Brain microvascular endothelial cell (primary cell): ENCODE data around the gene WNK2.

Experiments
- DNase-seq: peaks from one replicate; pipeline ENCODE4 v3.0.0-alpha.2; 2020
- H3K27ac ChIP-seq: fragments of 250-450 bp; sonication (Bioruptor Pico); 2 replicates; pipeline ENCODE4 v1.5.1; 2020; ENCODE audit warnings: mild to moderate bottlenecking, moderate library complexity
- H3K27me3 ChIP-seq: fragments of 250-450 bp; sonication (Bioruptor Pico); replicated peaks from 2 replicates; pipeline ENCODE4 v1.5.1; 2020; ENCODE audit warnings: mild to moderate bottlenecking
- H3K36me3 ChIP-seq: fragments of 250-450 bp; sonication (Bioruptor Pico); replicated peaks from 2 replicates; pipeline ENCODE4 v1.5.1; 2020; ENCODE audit warnings: mild to moderate bottlenecking
- H3K4me3 ChIP-seq: 2 replicates; pipeline ENCODE4 v1.5.1; 2011; ENCODE audit warnings: low read depth, mild to moderate bottlenecking, control low read depth, low read length, moderate library complexity
- in situ Hi-C: cut with HindIII; loops from 2 replicates; pipeline ENCODE4 v1.10.0; 2017; ENCODE audit warnings: low sequenced_read_pairs, low pct_ligation_motif_present
- TF ChIP-seq, protein P1 (sequence below): IDR thresholded peaks from 2 replicates; pipeline ENCODE4 v1.5.1; 2011; ENCODE audit warnings: low read depth, mild to moderate bottlenecking, moderate library complexity, low read length, control low read depth, inconsistent platforms; ENCODE audit errors: missing control alignments

The WNK2 gene

DNA sequence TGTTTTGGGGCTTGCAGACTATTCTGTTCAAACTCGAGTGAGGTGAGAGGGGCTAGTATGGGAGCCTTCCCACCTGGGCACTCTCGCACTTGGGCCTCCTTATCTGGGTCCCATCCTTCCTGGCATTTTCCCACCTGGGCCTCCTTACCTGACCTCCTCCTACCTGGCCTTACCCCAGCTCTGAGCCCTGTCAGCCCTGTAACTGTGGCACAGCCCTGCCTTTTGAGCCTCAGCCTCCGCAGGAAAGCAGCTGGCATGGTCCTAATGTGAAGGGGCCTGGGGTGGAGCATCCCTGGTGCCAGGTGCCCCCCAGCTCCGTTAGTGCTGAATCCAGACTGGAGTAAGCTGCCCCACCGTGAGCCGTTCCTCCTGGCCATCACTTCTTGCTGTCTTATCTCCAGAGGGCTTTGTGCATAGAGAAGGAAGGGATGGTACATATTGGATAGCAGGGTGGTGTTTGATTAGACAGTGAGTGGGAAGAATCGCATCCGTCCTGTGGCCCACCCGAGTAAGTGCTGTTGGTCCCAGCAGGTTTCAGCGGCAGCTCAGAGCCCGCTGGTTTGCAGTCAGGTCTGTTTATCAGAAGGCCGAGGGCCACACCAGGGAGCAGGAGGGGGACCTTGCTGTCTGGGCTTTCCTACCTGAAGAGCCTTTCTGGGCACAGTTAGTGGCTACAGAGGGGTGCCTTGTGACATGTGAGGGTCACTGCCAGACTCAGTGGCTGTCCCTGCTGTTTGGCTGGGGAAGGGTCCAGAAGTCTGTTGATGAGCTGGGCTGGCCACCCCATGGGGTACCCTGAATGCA, 76.5 kb downstream of the WNK2 start:
- in situ Hi-C loops = no loop called here
- H3K27me3 ChIP-seq = no peaks in the 10 kb centered on the region
- TF ChIP-seq, protein P1, sequence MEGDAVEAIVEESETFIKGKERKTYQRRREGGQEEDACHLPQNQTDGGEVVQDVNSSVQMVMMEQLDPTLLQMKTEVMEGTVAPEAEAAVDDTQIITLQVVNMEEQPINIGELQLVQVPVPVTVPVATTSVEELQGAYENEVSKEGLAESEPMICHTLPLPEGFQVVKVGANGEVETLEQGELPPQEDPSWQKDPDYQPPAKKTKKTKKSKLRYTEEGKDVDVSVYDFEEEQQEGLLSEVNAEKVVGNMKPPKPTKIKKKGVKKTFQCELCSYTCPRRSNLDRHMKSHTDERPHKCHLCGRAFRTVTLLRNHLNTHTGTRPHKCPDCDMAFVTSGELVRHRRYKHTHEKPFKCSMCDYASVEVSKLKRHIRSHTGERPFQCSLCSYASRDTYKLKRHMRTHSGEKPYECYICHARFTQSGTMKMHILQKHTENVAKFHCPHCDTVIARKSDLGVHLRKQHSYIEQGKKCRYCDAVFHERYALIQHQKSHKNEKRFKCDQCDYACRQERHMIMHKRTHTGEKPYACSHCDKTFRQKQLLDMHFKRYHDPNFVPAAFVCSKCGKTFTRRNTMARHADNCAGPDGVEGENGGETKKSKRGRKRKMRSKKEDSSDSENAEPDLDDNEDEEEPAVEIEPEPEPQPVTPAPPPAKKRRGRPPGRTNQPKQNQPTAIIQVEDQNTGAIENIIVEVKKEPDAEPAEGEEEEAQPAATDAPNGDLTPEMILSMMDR = no peak
- no peak for DNase-seq
- no peaks in the 10 kb centered on the region for H3K36me3 ChIP-seq
- H3K4me3 ChIP-seq = no peak overlapping the region
- H3K27ac ChIP-seq = no peak overlapping the region

DNA sequence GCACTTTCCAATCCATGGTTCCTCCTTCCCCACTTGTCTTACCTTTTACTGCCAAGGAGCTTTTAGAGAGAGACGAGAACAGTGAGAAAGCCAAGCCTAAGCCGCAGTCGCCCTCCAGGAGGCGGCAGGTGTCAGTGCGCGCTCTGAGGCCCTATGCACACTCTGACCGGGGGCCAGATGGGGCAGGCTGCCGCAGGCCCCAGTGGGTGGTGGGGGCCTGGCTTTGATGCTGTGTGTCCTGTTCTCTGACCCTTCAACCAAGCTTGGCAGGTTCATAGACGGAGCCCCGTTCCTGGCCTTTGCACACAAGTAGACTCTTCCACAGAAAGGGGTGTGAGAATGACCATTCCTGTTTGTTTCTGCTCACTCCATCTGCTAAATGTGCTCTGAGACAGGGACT, 77.3 kb downstream of the WNK2 start:
- no peaks in the 10 kb centered on the region for H3K36me3 ChIP-seq
- no peak overlapping the region for H3K4me3 ChIP-seq
- DNase-seq = no peak
- H3K27me3 ChIP-seq = no peaks in the 10 kb centered on the region
- TF ChIP-seq, protein P1 = no peak
- no peak overlapping the region for H3K27ac ChIP-seq
- in situ Hi-C loops = no loop called here

DNA sequence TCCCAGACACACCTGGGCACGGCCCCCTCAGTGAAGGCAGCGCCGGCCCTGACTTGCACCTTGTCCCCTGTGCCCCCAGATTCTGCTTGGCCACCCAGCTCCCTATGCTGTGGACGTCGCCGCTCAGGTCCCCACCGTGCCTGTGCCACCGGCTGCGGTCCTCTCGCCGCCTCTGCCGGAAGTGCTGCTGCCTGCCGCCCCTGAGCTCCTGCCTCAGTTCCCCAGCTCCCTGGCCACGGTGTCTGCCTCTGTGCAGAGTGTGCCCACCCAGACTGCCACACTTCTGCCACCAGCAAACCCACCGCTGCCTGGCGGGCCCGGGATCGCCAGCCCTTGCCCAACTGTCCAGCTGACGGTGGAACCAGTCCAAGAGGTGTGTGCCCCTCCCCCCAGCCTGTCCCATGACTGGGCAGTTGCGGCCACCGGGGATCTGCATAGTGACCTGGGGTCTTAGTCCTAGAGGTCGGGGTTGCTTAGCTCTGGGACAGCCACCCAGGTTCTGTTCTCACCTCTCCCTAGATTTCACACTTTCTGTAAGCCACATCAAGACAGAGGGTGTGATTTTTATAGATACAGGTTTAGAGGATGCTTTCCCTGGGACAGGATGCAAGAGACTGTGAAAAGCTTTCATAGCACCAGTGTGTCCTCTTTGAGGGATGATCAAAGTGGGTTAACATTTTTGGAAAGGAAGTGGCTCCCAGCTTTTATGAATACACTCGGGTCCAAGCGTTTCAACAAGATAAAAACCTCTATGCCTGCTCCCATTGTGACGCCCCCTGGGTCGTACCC, 78.0 kb downstream of the WNK2 start:
- no peak overlapping the region for H3K27ac ChIP-seq
- DNase-seq = no peak

DNA sequence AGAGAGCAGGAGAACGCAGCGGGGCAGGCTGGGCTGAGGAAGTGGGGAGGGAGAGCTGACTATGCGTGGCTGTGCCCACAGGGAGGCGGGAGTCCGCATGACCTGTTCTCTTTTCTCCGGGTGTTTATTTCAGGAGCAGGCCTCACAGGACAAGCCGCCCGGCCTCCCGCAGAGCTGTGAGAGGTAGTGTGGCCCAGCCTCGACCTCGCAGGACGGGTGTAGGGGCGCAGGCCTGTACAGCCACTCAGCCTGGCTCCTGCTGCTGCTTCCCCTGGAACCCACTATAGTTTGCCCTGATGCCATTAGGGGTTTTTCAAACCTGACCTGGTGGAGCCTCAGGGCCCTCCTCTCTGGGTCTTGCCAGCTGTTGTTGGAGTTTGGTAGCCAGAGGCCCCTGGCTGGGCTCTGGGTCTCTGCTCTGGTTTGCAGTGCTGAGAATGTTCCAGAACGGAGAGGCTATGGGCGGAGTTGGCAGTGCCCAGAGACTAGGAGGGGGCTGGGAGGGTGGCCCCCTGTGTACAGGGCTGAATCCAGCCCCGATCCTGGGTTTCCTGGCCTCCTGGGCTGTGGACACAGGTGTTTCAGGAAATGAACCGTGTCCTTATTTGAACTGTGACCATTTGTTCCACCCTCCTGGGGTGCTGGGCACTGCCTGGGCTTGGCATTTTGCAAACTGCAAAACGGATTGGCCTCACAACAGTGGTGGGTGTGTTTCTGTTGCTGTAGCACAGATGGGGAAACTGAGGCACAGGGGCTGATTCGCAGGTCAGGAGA, 78.8 kb downstream of the WNK2 start:
- H3K36me3 ChIP-seq = no peaks in the 10 kb centered on the region
- TF ChIP-seq, protein P1 = no peak
- in situ Hi-C loops = no loop called here

More for the DNA sequence above, 78.0 kb downstream of the WNK2 start:
- H3K36me3 ChIP-seq = no peaks in the 10 kb centered on the region
- in situ Hi-C loops = no loop called here
- TF ChIP-seq, protein P1 = no peak
- H3K4me3 ChIP-seq = no peak overlapping the region
- no peaks in the 10 kb centered on the region for H3K27me3 ChIP-seq

DNA sequence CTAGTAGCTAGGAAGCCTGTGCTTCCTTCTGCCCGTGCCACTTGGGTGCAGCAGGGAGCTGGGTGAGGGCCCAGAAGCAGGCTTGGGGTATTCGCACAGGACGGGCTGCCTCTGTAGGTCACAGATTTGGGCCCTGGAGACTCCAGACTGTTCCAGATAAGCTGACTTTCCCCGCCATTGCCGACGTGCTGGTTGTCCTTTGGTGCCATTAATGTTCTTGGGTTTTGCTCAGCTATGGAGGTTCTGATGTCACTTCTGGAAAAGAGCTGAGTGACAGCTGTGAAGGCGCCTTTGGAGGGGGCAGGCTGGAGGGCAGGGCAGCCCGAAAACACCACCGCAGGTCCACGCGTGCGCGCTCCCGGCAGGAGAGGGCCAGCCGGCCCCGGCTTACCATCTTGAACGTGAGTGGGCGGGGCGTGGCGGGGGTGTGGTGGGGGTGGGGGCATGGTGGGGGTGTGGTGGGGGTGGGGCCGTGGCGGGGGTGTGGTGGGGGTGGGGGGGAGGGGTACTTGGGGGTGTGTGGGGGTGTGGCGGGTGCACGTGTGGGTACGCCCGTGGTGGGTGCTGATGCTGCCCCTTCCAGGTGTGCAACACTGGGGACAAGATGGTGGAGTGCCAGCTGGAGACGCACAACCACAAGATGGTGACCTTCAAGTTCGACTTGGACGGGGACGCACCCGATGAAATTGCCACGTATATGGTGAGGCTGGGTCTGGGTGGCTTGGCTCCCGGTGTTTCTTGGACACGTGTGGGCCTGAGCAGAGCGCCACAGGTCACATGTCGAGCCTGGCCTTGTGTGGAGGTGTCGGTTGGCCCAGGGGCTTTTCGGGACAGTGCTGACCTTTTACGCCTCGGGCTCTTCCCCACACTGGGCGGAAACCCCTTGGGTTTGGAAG, 79.6 kb downstream of the WNK2 start:
- H3K4me3 ChIP-seq = no peak overlapping the region
- TF ChIP-seq, protein P1 = no peak
- DNase-seq = no peak
- H3K36me3 ChIP-seq = no peaks in the 10 kb centered on the region
- H3K27ac ChIP-seq = no peak overlapping the region
- in situ Hi-C loops = no loop called here
- no peaks in the 10 kb centered on the region for H3K27me3 ChIP-seq

More for the DNA sequence above, 78.8 kb downstream of the WNK2 start:
- Histone ChIP-seq H3K27ac (no peak overlapping the region), H3K27me3 (no peaks in the 10 kb centered on the region), H3K4me3 (no peak overlapping the region)
- no peak for DNase-seq
